Neuronal stem cell (in vitro differentiated cells): ENCODE measurements around the gene LSAMP.

Experiments used
- DNase-seq: peaks from one replicate; pipeline ENCODE4 v3.0.0-alpha.2; 2013; ENCODE audit warnings: low spot score
- H2AFZ ChIP-seq: one replicate; pipeline ENCODE4 v1.6.1; 2013; ENCODE audit warnings: mild to moderate bottlenecking, low read length, inconsistent platforms
- H2AK5ac ChIP-seq: 2 replicates; pipeline ENCODE4 v1.6.1; 2013; ENCODE audit warnings: low read depth, mild to moderate bottlenecking, inconsistent platforms, low read length, moderate library complexity, mixed read lengths
- H2BK120ac ChIP-seq: 2 replicates; pipeline ENCODE4 v1.6.1; 2013; ENCODE audit warnings: low read depth, mild to moderate bottlenecking, inconsistent platforms, low read length, moderate library complexity, mixed read lengths
- H2BK12ac ChIP-seq: one replicate; pipeline ENCODE4 v1.6.1; 2013; ENCODE audit warnings: low read length, inconsistent platforms
- H2BK15ac ChIP-seq: 2 replicates; pipeline ENCODE4 v1.6.1; 2013; ENCODE audit warnings: mild to moderate bottlenecking, low read length, inconsistent platforms, mixed read lengths
- H2BK5ac ChIP-seq: one replicate; pipeline ENCODE4 v1.6.1; 2013; ENCODE audit warnings: inconsistent platforms, mild to moderate bottlenecking, low read length, moderate library complexity
- H3K14ac ChIP-seq: one replicate; pipeline ENCODE4 v1.6.1; 2013; ENCODE audit warnings: low read length, inconsistent platforms
- H3K18ac ChIP-seq: 2 replicates; pipeline ENCODE4 v1.6.1; 2013; ENCODE audit warnings: low read length, inconsistent platforms
- H3K23ac ChIP-seq: 2 replicates; pipeline ENCODE4 v1.6.1; 2013; ENCODE audit warnings: low read depth, mild to moderate bottlenecking, mixed read lengths, low read length, inconsistent platforms; ENCODE audit not compliant: poor library complexity
- H3K27ac ChIP-seq: replicated peaks from 3 replicates; pipeline ENCODE4 v1.5.1; 2013; ENCODE audit warnings: low read length, inconsistent platforms
- H3K27me3 ChIP-seq, 3 experiments: 2 replicates each; pipeline ENCODE4 v1.6.1; 2013; ENCODE audit warnings: low read length in 3 of 3, mild to moderate bottlenecking in 2 of 3, inconsistent platforms in 1 of 3, low read depth in 1 of 3, mixed read lengths in 1 of 3, moderate library complexity in 1 of 3; ENCODE audit not compliant: control insufficient read depth in 3 of 3, insufficient read depth in 3 of 3
- H3K36me3 ChIP-seq, 2 donors: replicated peaks in 1 of 2; 2 replicates each; pipeline ENCODE4 v1.6.1; 2013; ENCODE audit warnings: low read length in 2 of 2; ENCODE audit not compliant: control insufficient read depth in 2 of 2, insufficient read depth in 2 of 2
- H3K4ac ChIP-seq: 2 replicates; pipeline ENCODE4 v1.6.1; 2013; ENCODE audit warnings: inconsistent platforms, mild to moderate bottlenecking, low read length, moderate library complexity
- H3K4me1 ChIP-seq, 2 donors: 1 replicate in 1 of 2; 2 replicates in 1 of 2; pipeline ENCODE4 v1.6.1; 2013; ENCODE audit warnings: low read length in 2 of 2, low read depth in 1 of 2; ENCODE audit not compliant: control insufficient read depth in 2 of 2, insufficient read depth in 1 of 2
- H3K4me2 ChIP-seq: one replicate; pipeline ENCODE4 v1.6.1; 2013; ENCODE audit warnings: mild to moderate bottlenecking, low read length, inconsistent platforms; ENCODE audit not compliant: insufficient read depth, poor library complexity, severe bottlenecking
- H3K4me3 ChIP-seq, 2 donors: 2 replicates each; pipeline ENCODE4 v1.5.1; 2013; ENCODE audit warnings: low read length in 2 of 2, mild to moderate bottlenecking in 2 of 2, inconsistent platforms in 1 of 2, moderate library complexity in 1 of 2
- H3K79me1 ChIP-seq: one replicate; pipeline ENCODE4 v1.6.1; 2013; ENCODE audit warnings: low read depth, mild to moderate bottlenecking, inconsistent platforms, low read length, moderate library complexity
- H3K9ac ChIP-seq: one replicate; pipeline ENCODE4 v1.6.1; 2013; ENCODE audit warnings: mild to moderate bottlenecking, low read depth, low read length, inconsistent platforms; ENCODE audit not compliant: poor library complexity
- H3K9me3 ChIP-seq, 2 donors: replicated peaks in 1 of 2; 2 replicates each; pipeline versions ENCODE3 to v1.6.1; 2013; ENCODE audit warnings: low read length in 2 of 2, mild to moderate bottlenecking in 2 of 2, inconsistent platforms in 1 of 2, low read depth in 1 of 2, mixed read lengths in 1 of 2, moderate library complexity in 1 of 2; ENCODE audit not compliant: control insufficient read depth in 2 of 2, insufficient read depth in 1 of 2
- H4K8ac ChIP-seq: one replicate; pipeline ENCODE4 v1.6.1; 2013; ENCODE audit warnings: low read depth, mild to moderate bottlenecking, inconsistent platforms, low read length, moderate library complexity
- H4K91ac ChIP-seq: one replicate; pipeline ENCODE4 v1.6.1; 2013; ENCODE audit warnings: low read length, low read depth, mild to moderate bottlenecking, inconsistent platforms; ENCODE audit not compliant: poor library complexity
- WGBS, 2 donors: extraction: QIAGEN DNeasy Blood & Tissue Kit; methylation state at CpG; one replicate each; pipeline ENCODE4 v1.1.7; 2013; ENCODE audit warnings: missing lambda C conversion rate in 2 of 2, mixed read lengths in 1 of 2; ENCODE audit not compliant: insufficient read length in 2 of 2, insufficient replicate concordance in 1 of 2; ENCODE audit errors: extremely low coverage in 2 of 2; 5-methylcytosine and 5-hydroxymethylcytosine counted together

The LSAMP gene

GRCh38 chr3:116254541-116254940 is 190.7 kb downstream of the LSAMP start:
- H3K4me2 ChIP-seq, result no peak overlapping the region
- DNase-seq, result no peak
- no peak overlapping the region for H2AK5ac ChIP-seq
- H3K9ac ChIP-seq, result no peak overlapping the region
- no CpG with 5 or more reads among the region's 3 CpGs for WGBS, 2 donors
- no peak overlapping the region for H2BK5ac ChIP-seq
- H3K4me3 ChIP-seq, result no peak overlapping the region
- H3K27ac ChIP-seq, result no peak overlapping the region
- H2BK12ac ChIP-seq, result no peak overlapping the region
- no peak overlapping the region for H3K4ac ChIP-seq
- H3K23ac ChIP-seq, result no peak overlapping the region
- no peak overlapping the region for H2BK120ac ChIP-seq
- H3K18ac ChIP-seq, result no peak overlapping the region
- no peak overlapping the region for H4K8ac ChIP-seq
- H4K91ac ChIP-seq, result no peak overlapping the region
- no peaks in the 10 kb centered on the region for H3K27me3 ChIP-seq
- no peak overlapping the region for H3K14ac ChIP-seq
- no peak overlapping the region for H2AFZ ChIP-seq
- H2BK15ac ChIP-seq, result no peak overlapping the region
- H3K4me1 ChIP-seq, result peaks cover 10% of the 10 kb centered on the region in 2 donors
- H3K79me1 ChIP-seq, result no peaks in the 10 kb centered on the region
- H3K9me3 ChIP-seq, result no peaks in the 10 kb centered on the region
- no peaks in the 10 kb centered on the region for H3K36me3 ChIP-seq

DNA sequence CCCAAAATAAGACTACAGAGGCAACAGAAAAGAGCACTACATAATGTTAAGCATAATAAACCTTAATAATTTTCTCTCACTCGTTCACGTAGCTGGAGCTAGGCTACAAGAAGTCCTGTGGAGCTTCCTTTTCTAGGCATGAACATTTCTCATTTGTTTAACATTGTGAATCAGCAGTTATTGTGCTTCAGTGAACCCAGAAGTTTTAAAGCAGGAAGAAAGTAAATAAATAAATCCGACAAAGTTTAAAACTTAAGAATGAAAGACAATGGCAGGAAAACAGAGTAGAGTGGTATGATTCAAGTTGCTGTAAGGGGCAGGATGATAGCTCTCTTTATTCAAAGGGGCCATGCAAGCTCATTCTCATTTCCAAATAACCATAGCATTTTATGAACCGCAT is 191.8 kb downstream of the LSAMP start:
- no peak overlapping the region for H4K91ac ChIP-seq
- H3K4me3 ChIP-seq, result no peak overlapping the region
- no peaks in the 10 kb centered on the region for H3K9me3 ChIP-seq
- no peak overlapping the region for H2BK15ac ChIP-seq
- peaks cover 10% of the 10 kb centered on the region in 2 donors for H3K4me1 ChIP-seq
- no peak overlapping the region for H2BK5ac ChIP-seq
- no peak overlapping the region for H3K9ac ChIP-seq
- DNase-seq, result no peak
- H3K18ac ChIP-seq, result no peak overlapping the region
- WGBS, 2 donors, result no CpG with 5 or more reads among the region's 4 CpGs
- H3K36me3 ChIP-seq, result no peaks in the 10 kb centered on the region
- H4K8ac ChIP-seq, result no peak overlapping the region
- no peak overlapping the region for H3K23ac ChIP-seq
- H3K4me2 ChIP-seq, result no peak overlapping the region
- no peak overlapping the region for H2BK12ac ChIP-seq
- no peak overlapping the region for H3K27ac ChIP-seq
- H3K27me3 ChIP-seq, result no peaks in the 10 kb centered on the region
- H3K79me1 ChIP-seq, result no peaks in the 10 kb centered on the region
- no peak overlapping the region for H3K14ac ChIP-seq
- no peak overlapping the region for H2BK120ac ChIP-seq
- H2AFZ ChIP-seq, result no peak overlapping the region
- H2AK5ac ChIP-seq, result no peak overlapping the region
- H3K4ac ChIP-seq, result no peak overlapping the region

GRCh38 chr3:116247605-116248004 is 197.7 kb downstream of the LSAMP start:
- Histone ChIP-seq H3K36me3 (no peaks in the 10 kb centered on the region), H3K27me3 (no peaks in the 10 kb centered on the region), H2BK5ac (no peak overlapping the region), H4K91ac (no peak overlapping the region), H2AFZ (no peak overlapping the region), H3K9me3 (no peaks in the 10 kb centered on the region), H3K27ac (no peak overlapping the region), H2BK15ac (no peak overlapping the region), H3K18ac (no peak overlapping the region), H3K79me1 (no peaks in the 10 kb centered on the region), H3K4ac (no peak overlapping the region), H3K9ac (no peak overlapping the region), H2BK120ac (no peak overlapping the region), H3K14ac (no peak overlapping the region), H3K23ac (no peak overlapping the region), H3K4me1 (peaks cover 8 to 9% of the 10 kb centered on the region in 2 donors), H2BK12ac (no peak overlapping the region), H4K8ac (no peak overlapping the region), H3K4me3 (no peak overlapping the region), H3K4me2 (no peak overlapping the region), H2AK5ac (no peak overlapping the region)
- WGBS, 2 donors, result no CpG with 5 or more reads among the region's 1 CpG
- DNase-seq, result no peak

DNA sequence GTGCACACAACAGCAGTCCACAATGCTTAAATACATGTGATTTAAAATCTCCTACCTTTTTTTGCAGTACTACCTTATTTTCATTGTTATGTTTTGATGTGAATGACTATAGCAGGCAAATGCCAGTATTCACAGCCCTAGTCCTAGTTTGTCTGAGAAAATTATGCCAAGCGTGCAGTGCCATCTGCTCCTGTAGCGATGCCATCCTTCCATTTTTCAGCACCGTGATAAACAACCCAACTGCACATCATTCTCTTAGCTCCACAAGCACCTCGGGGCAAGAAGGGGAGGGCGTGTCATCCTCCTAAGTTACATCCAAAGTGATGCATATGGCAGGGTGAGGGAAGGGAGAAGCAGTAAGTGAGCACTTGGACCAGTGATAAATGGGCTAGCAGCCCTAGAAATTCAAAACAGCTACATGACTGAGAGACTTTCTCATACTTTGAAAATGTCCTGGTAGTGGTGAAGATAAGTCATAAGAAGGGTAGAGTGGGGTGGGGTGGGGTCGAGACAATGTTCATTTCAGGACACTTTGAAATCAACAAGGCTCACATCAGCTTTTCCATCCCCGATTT is 198.8 kb downstream of the LSAMP start:
- WGBS, 2 donors, result no CpG with 5 or more reads among the region's 7 CpGs
- H3K36me3 ChIP-seq, result no peaks in the 10 kb centered on the region
- H3K4me2 ChIP-seq, result no peak overlapping the region
- H3K18ac ChIP-seq, result no peak overlapping the region
- H3K23ac ChIP-seq, result no peak overlapping the region
- no peak overlapping the region for H2AK5ac ChIP-seq
- no peaks in the 10 kb centered on the region for H3K79me1 ChIP-seq
- H4K8ac ChIP-seq, result no peak overlapping the region
- H2BK120ac ChIP-seq, result no peak overlapping the region
- no peak overlapping the region for H3K14ac ChIP-seq
- no peak overlapping the region for H2BK12ac ChIP-seq
- no peaks in the 10 kb centered on the region for H3K27me3 ChIP-seq
- no peak overlapping the region for H4K91ac ChIP-seq
- no peaks in the 10 kb centered on the region for H3K9me3 ChIP-seq
- no peak overlapping the region for H3K27ac ChIP-seq
- H3K4me1 ChIP-seq, result peaks cover 0 to 3% of the 10 kb centered on the region in 2 donors
- H3K4me3 ChIP-seq, result no peak overlapping the region
- no peak overlapping the region for H3K9ac ChIP-seq
- H3K4ac ChIP-seq, result no peak overlapping the region
- H2BK15ac ChIP-seq, result no peak overlapping the region
- H2AFZ ChIP-seq, result no peak overlapping the region
- DNase-seq, result no peak
- H2BK5ac ChIP-seq, result no peak overlapping the region
